ENCODE measurements around the gene RIIAD1.
"Not testable (repeated sequence)": the region's sequence is repeated elsewhere in the genome, so short reads cannot be mapped to it uniquely, and the experiment has no call there.

The RIIAD1 gene, protein sequence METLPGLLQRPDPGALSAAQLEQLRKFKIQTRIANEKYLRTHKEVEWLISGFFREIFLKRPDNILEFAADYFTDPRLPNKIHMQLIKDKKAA

DNA sequence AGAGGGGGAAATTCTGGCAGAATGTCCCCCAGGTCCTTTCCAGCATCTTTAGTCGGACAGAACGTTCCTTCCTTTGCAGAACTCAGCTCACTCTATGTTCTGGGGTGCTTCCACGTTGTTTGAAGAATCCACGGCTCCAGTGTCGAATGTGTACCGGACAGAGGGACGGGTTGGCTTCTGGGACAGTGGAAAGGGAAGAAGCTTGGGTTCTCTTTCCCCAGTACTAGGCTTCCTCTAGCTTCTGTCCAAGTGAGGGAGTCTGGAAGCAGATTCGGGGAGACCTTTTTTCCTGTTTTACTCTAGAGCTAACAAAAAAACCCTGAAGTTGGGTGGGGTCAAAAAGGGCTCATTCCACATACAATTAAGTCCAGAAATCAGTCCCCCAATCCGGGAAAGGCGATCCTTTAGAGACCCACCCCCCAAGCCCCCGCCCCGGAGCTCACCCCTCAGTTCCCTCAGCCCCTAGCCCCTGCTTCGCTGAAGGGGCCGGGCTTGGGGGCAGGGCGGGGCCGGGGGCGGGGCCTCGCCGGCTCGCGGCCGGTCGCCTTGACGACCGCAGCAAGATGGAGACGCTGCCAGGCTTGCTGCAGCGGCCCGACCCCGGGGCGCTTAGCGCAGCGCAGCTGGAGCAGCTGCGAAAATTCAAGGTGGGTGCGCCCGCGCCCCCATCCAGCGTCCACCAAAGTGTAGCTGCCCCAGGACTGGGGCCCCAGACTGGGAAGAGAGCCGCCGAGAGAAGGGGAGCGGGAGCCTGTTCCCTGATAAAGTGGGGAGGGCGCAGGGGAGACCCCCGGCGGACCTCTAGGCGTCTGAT lies at the start of gene RIIAD1:
Gene RIIAD1 (plus strand): TSS at position 549 of the 814 bp plus-strand sequence. CDS start 15 bp downstream, at position 564.
- DNase-seq, result peak; percentile 26

DNA sequence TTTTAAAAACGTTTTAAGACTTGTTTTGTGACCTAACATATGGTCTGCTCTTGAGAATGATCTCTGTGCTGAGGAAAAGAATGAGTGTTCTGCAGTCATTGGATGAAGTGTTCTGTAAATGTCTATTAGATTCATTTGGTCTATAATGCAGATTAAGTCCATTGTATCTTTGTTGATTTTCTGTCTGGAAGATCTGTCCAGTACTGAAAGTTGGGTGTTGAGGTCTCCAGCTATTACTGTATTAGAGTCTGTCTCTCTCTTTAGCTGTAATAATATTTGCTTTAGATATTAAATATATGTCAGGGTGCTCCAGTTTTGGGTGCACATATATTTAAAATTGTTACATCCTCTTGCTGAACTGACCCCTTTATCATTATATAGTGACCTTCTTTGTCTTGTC lies 47.9 kb upstream of the RIIAD1 start:
- DNase-seq, result no peak

DNA sequence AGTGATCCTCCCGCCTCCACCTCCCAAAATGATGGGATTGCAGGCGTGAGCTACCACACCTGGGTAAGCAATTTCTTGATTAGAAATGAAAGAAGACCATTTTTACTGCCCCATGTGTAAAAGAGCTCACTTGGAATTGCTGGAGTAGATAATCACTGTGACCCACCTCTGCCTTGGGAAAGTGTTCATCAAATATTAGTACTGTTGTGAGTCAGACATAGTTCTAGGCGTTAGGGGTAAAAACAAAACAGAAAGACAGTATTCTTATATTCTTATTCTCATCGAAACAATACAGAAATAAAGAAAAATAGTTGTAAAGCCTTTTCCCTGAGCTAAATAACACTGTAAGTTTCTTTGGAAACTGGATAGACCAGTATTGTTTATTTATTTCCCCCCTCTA lies 40.9 kb upstream of the RIIAD1 start:
- DNase-seq, result no peak

DNA sequence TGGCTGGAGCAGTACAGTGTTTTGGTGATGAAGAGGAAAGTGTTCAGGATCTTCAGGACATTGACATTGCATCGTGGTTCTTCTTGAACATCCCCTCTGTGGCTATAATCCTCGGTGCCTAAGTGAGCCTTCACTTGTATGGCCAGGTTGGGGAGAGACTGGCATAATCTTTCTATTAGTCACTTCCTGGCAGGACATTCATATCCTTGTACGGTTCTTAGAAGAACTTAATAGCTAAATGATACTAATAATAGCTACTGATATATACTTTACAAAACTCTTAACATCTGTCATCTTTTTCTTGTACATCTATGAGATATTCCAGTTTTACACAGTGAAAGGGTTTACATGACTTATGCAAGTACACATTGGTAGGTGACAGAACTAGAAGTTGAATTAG lies 40.5 kb upstream of the RIIAD1 start:
- no peak for DNase-seq

DNA sequence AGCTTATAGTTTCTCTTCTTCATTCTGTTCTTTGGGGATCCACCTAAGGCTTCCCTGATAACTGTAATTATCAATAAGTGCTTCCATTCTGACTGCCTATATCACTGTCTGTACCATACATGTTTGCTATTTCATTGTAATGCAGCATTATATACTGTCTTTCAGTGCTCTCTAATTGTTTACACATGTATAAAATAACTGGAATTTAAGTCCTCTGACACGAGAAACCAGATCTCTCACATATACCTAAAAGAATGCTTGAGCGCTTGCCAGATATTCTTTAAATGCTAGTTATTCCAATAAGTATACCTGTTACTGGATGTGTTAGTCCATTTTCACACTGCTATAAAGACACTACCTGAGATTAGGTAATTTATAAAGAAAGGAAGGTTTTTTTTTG lies 39.4 kb upstream of the RIIAD1 start:
- DNase-seq, result no peak

DNA sequence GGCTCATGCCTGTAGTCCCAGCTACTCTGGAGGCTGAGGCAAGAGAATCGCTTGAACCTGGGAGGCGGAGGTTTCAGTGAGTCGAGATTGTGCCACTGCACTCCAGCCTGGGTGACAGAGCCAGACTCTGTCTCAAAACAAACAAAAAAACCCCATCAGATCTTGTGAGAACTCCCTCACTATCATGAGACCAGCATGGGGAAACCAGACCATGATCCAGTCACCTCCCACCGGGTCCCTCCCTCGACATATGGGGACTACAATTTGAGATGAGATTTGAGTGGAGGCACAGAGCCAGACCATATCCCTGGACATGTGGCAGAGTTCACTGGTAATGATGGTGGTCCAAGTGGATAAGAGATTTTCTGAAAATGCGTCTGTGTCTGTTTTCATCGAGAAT lies 38.4 kb upstream of the RIIAD1 start:
- not testable (repeated sequence) for DNase-seq

DNA sequence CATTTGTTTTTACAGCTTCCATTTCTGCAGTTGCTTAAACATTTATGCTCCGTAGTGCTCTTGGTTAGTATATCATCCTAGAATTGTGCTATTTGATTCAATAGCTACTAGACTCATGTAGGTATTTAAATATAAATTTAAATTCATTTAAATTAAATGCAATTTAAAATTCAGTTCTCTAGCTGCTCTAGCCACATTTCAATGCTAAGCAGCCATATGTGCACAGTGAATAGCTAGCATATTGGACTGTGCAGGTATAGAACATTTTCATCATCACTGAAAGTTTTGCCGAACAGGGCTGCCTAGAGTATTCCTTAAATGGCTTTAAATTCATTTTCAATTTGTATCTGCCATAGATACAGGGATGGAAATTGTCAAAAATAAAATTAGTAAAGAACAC lies 37.2 kb upstream of the RIIAD1 start:
- no peak for DNase-seq

DNA sequence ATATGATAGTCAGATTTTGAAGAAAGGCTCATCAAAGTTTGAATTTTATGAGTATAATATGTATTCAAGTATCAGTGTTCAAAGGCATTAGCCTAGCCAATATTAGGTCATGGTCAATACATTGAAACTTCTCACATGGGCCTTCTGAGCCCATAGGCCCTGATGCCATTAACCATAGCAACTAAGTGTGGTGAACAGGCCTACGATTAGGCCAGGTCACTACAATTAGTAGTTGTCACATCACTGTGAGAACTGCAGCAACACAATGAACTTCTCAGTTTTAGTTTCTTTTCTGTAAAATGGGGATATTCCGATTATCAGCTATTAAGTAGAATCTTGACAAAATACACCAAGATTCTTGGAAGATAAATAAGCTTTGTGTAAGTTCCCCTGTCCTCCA lies 34.8 kb upstream of the RIIAD1 start:
- DNase-seq, result no peak

DNA sequence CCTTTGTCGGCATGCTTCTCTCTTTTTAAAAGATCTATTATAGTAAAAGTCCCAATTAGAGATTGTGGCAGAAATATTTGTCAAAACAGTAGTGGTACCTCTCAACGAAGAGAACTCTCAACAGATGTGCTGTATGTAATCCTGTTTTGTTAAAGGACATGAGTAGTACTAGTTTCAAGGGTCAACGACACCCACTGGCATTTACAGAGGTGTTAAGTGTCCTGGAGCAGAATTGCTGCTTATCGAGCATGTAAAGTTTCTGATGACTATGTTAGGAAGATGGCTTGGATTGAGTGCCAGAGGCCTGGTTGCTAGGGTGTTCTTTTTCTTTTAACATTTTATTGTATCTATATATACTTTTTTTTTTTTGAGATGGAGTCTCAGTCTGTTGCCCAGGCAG lies 31.8 kb upstream of the RIIAD1 start:
- no peak for DNase-seq

DNA sequence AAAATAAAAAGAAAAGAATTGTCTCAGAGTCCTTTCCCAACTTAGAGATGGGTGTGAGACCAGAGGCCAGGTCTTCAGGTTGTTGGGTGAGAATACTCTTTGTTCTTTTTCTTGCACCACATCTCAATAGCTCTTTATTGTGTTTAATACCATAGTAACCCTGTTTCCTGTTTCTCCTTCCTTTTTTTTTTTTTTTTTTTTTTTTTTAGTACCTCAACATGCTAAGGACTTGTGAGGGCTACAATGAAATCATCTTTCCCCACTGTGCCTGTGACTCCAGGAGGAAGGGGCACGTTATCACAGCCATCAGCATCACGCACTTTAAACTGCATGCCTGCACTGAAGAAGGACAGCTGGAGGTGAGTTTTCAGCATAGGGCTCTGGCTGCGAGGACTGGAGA lies 29.1 kb upstream of the RIIAD1 start:
- no peak for DNase-seq

DNA sequence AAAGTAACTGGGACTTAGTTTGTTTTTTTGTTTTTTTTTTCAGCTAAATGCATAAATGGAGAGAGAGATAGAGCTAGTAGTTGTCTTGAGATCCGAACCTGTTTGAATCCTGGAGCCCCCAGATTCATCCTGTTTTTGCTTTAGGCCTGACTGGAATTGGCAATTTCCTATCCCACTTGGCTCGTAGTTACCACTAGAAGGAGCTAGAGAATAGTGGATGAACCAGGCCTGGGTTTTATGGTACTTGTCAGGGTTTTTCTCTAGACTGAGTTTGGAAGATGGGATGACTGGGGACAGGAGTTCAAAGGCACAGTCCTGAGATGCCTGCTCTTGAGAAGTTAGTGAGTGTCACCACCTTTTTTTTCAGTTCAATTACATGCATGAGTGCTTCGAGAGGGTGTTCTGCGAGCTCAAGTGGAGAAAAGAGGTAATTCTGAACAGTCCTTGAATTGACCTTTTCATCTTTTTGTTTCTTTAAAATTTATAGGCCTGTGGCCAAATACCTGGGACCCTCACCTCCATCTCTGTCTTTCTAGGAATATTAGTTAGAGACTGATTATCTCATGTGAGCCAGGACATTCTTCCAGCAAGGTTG lies 28.2 kb upstream of the RIIAD1 start:
- no peak for DNase-seq

DNA sequence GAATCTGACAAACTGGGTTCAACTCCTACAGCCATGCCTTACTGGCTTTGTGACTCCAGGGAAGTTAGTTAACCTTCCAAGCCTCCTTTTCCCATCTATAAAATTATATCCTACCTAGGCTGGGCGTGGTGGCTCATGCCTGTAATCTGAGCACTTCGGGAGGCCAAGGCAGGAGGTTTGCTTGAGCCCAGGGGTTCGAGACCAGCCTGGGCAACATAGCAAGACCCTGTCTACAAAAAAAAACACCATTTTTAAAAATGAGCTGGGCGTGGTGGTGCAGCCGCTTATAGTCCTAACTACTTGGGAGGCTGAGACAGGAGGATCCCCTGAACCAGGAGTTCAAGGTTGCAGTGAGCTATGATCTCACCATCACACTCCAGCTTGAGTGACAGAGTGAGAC lies 19.8 kb upstream of the RIIAD1 start:
- DNase-seq, result no peak

DNA sequence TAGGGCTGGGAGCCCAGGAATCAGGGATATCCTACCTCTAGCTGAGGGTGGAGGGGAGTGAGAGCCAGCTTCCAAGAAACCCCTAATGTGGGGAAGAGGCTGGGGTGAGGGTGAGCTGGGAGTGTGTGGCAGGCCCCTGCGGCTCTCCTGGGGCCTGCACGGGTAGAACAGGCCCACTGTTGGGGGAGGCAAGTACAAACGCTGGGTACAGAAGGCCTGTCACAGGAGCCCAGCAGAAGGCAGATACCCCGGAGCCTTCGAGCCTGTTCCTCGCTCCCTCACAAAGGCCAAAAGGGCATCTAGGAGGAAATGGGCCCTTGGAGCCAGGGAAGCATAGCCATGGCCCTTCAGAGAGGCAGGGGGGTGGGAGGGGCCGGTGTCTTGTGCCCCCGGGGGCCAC lies 18.4 kb upstream of the RIIAD1 start:
- DNase-seq, result no peak

DNA sequence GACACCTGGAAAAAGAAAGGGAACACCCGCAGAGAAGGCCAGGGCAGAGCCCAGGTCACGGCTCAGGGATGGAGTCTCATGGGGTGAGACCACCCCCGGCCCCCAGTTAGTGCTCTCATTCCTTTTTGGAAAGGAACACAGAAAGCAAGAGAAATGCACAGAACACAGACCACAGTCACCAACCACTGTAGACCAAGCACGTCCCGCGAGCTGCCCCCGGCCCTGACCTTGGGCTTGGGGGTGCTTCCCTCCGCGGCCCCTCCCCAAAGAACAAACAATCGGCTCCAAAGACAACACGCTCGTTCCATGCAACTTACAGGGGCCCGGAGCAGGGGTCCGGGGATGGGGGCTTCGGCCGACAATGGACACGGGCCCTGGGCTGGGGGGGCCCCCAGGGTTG lies 17.5 kb upstream of the RIIAD1 start:
- DNase-seq, result no peak

DNA sequence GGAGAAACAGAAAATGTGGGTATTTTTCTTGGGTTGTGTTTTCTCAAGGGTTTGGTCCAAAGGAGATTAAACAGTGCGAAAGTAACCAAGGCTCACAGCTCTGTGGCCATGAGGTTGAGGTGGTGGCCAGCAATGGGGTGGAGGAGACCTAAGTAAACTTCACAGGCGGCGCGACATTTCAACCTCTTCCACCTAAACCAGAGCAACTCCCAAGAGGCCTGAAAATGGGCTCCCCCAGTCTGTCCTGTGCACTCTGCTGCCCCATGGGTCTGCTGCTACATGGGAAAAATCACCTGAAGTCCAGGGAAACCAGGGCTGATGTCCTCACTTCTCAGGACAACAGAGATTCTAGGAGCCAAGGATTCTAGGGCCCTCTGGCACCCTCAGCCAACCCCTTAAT lies 17.1 kb upstream of the RIIAD1 start:
- DNase-seq, result no peak

DNA sequence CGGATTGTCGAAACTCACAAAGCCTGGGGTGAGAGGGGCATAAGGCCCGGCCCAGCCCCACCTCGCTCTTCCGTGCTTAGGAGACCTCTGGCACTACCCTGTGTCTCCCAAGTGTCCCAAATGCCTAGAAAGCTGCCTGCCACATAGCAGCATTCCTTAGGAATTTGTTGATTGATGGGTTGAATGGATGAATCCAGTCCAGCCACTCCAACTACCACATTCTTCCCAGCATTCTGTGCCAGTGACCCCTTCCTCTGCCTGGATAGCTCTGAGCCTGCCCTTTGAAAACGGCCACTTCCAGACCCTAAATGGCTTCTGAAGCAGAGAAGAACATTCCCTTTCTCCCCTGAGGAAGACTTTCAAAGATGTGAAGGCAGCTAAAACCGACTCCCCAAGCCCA lies 16.2 kb upstream of the RIIAD1 start:
- no peak for DNase-seq

DNA sequence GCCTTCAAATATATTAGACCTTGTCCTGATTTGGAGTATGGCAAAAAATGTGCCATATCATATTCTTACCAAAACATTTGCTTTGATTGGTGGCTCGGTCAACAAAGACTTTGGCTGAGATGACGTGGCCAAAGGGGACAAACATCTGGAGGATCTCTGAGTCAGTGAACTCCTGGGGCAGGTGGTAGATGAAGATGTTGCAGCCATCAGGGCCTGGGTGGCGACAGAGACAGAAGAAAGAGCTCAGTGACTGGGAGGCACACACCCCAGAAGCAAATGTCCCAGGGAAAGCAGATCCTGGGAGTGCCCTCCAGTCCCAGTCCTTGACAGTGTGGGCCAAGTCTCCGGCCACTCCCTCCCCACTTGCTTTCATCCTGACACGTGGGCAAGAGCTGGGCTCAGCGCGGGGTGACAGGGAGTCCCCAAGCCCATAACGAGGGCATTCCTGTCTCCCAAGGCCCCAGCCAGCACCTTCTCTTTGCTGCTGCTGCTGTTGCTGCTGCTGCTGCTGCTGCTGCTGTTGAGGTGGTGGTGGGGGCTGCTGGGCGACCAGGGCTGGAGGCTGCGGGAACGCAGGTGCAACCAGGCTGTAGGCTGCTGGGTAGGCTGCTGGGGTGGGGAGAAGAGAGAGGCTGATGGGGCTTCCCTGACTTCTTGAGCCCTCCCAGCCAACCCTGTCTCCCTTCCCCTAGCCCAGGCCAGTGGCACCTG lies 15.4 kb upstream of the RIIAD1 start:
- no peak for DNase-seq

DNA sequence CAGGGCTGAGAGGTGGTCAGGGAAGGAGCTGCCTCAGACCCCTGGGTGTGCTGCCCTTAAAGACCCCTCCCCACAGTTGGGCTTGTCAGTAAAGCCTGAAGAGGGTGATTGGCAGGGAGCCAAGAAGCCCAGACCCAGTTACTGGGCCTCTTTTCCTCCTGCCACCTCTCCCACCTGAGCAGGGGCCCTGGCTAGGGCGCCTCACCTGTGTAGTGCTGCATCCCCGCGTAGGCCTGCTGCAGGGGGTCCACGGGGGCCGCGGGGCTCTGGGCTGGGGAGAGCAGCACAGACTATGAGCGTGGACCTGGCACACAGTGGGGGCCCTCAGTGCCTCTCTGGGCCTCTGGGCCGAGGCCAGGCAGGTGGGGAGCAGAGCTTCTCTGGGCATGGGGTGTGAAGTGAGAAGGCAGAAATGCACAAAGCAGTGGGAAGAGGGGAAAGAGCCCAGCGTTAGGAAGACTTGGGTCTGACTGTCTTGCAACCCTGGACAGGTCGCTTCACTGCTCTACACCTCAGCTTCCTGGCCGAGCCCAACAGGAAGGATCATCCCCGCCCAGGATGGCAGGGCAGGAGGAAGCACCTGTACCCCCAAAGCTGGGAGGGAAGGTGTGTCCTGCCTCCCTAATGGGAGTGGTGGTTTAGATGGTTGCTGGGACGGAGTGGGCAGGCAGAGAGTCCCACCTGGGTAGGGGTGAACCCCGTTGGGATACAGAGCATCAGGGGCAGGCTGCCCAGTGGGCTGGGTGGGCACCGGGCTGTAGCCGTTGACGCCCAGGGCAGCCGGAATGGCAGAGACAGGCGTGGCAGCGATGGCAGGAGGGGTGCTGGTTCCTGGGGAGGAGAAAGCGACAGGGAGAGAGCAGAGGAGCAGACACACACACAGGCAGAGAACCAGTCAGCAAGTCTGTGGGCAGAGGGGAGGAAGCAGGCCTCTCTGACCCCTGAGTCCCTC lies 14.6 kb upstream of the RIIAD1 start:
- no peak for DNase-seq

DNA sequence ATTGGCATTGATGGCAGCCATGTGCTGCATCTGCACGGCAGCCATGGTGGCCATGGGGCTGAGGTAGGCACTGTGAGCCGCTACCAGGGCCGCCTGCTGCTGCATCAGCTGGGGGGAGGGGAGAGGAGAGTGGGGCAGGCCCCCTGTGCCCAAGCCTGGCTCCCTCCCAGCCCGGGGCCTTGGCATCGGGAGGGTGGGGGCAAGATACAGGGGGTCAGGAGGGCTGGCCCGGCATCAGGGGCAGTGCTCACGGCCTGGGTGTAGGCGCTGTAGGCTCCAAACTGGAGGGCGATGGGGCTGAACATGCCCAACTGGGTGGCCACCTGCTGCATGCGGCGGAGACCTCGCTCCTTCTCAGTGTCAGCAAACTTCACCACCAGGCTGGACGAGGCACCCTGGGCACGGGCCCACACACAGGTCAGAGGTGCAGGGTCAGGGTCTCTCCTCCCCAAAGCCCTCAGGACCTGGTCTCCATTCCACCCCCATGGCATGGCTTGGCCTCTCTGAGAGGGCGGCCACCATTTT lies 13.7 kb upstream of the RIIAD1 start:
- DNase-seq, result no peak

DNA sequence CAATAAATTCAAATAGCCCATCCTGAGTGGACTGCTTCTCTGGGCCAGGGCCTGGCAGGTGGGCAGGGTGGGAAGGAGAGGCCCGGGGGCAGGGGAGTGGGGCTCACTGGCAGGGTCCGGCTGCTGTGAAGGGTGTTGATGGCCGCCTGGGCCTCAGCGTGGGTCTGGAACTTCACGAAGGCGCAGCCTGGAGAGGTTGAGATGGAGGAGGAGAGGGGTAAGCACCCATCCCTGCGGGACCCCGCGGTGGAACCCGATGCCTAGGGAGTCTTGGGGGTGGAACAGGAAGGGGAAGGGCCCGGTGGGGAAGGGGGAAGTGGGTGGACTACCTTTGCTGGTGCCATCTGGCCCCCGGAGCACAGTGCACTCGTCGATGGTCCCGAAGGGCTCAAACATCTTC lies 12.4 kb upstream of the RIIAD1 start:
- DNase-seq, result no peak

DNA sequence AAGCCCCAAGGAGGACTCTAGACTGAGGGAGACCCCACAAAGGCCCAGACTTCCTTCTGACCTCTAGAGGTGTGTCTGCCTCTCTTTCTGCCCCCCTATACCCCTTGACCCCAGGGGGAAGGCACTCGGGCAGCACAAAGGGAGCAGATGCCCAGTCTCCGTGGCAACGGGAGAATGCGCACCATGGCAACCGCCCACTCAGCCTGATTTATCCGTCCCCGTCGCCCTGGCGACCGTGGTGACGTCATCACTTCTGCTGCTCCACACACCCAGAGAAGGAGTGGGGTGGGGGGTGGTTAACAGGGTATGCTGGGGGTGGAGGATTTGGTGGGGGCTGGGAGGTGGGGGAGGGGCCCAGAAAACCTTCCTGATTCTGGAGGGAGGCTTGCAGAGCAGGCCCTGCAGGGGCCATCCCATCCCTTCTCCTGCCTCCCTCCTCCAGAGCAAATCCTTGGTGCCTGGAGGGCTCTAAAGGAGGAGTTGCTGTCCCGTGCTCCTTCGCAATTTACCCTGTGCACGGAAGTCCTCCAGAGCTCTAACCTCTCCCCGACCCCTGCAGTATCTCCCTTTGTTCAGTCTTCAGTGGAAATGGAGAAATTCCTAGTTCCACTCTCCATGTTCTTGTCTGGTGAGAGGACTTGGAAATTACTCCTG lies 11.0 kb upstream of the RIIAD1 start:
- peak; percentile 51 for DNase-seq
